GF-D8 (cell line): Measurements from ENCODE around the gene LMO1.

Experiments used
- DNase-seq: peaks from one replicate; lab custom pipeline; 2025; lab: John Stamatoyannopoulos, UW

Gene LMO1

GRCh38 chr11:8263109-8263768 is 439 bp downstream of the LMO1 start:
- no peak for DNase-seq

- DNase-seq: no peak
Observed at GRCh38 chr11:8262552-8263108, 1.0 kb downstream of the LMO1 start.

GRCh38 chr11:8261921-8262551 is 1.6 kb downstream of the LMO1 start:
- DNase-seq: no peak

- DNase-seq: no peak
Observed at GRCh38 chr11:8261291-8261690, 2.4 kb downstream of the LMO1 start.

- no peak for DNase-seq
Observed at GRCh38 chr11:8260202-8260966, 3.3 kb downstream of the LMO1 start.

- no peak for DNase-seq
Observed at GRCh38 chr11:8259306-8259959, 4.2 kb downstream of the LMO1 start.

- DNase-seq: no peak
Observed at GRCh38 chr11:8258784-8259183, 4.9 kb downstream of the LMO1 start.

GRCh38 chr11:8258289-8258688 is 5.4 kb downstream of the LMO1 start:
- no peak for DNase-seq

GRCh38 chr11:8257003-8257664 is 6.5 kb downstream of the LMO1 start:
- no peak for DNase-seq

GRCh38 chr11:8256271-8257002 is 7.2 kb downstream of the LMO1 start:
- no peak for DNase-seq

- no peak for DNase-seq
Observed at GRCh38 chr11:8253566-8253965, 10.1 kb downstream of the LMO1 start.

GRCh38 chr11:8252946-8253345 is 10.7 kb downstream of the LMO1 start:
- no peak for DNase-seq

GRCh38 chr11:8252388-8252787 is 11.3 kb downstream of the LMO1 start:
- no peak for DNase-seq

GRCh38 chr11:8251616-8252295 is 11.9 kb downstream of the LMO1 start:
- DNase-seq: no peak

GRCh38 chr11:8250981-8251615 is 12.6 kb downstream of the LMO1 start:
- DNase-seq: no peak

- no peak for DNase-seq
Observed at GRCh38 chr11:8250434-8250833, 13.2 kb downstream of the LMO1 start.

GRCh38 chr11:8249482-8249881 is 14.2 kb downstream of the LMO1 start:
- no peak for DNase-seq

- no peak for DNase-seq
Observed at GRCh38 chr11:8248786-8249185, 14.9 kb downstream of the LMO1 start.

GRCh38 chr11:8247312-8247711 is 16.4 kb downstream of the LMO1 start:
- DNase-seq: no peak

- DNase-seq: no peak
Observed at GRCh38 chr11:8243458-8243857, 20.2 kb downstream of the LMO1 start.
